Medulla oblongata (tissue), 1 donor: ENCODE data around the gene TMEM18.

Experiments used
- DNase-seq: peaks from one replicate; pipeline ENCODE4 v3.0.0-alpha.2; 2015; ENCODE audit errors: extremely low spot score

TMEM18 gene

DNA sequence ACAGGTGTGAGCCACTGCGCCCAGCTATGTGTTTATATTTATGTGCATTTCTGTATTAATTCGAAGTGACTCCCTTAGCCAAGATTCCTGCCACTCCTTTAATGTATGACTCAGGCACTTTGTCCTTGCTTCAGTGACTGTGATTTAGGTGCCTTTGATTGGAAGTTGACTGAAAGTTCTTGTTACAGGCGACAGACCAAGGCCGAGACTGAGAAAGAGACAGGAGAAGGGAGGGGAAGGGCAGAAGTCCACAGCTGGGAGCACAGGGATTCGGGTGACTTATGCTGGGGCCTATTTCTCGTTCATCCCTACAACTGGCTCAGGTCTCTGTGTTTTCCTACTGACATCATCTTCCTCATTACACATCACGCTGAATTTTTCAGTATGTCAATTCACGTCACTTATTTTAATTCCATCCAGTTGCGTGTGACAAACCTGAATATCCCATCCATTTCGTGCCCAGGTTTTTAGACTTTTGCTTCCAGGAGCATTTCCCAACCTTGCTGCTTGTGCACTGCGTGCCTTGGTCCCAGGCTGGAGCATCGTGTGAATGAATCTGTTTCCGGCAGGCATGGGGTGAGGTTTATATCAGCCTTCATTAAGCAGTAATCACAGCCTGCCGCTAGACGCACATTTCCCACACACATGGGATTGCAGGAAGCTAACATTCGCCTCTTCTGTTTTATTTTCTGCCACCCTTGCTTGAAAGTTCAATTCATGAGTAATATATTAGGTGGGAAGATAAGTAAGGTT is 42.4 kb downstream of the TMEM18 start:
- DNase-seq = no peak

DNA sequence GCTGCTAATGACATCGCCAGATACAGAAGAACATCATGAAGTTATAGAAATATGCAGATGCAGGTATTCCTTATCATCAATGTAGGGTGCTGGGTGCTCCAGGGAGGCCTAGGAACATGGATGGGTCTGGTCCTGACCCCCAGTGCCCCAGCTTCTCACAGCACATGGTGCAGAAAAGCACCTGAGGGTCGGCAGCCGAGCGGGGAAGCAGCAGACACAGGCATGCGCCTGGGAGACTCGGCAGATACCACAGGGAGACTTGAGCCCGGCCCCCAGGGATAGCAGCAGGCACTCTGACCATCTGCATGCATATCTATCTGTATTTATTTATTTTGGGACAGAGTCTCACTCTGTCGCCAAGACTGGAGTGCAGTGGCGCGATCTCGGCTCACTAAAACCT is 43.2 kb downstream of the TMEM18 start:
- DNase-seq = no peak

GRCh38 chr2:633371-633770 is 43.8 kb downstream of the TMEM18 start:
- no peak for DNase-seq

GRCh38 chr2:632471-632870 is 44.7 kb downstream of the TMEM18 start:
- DNase-seq = no peak

GRCh38 chr2:631741-632140 is 45.5 kb downstream of the TMEM18 start:
- DNase-seq = no peak

GRCh38 chr2:630451-631320 is 46.5 kb downstream of the TMEM18 start:
- no peak for DNase-seq

- DNase-seq = no peak
Observed at GRCh38 chr2:629961-630360, 47.2 kb downstream of the TMEM18 start.

- DNase-seq = no peak
Observed at GRCh38 chr2:628651-629050, 48.6 kb downstream of the TMEM18 start.

- no peak for DNase-seq
Observed at GRCh38 chr2:627926-628560, 49.2 kb downstream of the TMEM18 start.

DNA sequence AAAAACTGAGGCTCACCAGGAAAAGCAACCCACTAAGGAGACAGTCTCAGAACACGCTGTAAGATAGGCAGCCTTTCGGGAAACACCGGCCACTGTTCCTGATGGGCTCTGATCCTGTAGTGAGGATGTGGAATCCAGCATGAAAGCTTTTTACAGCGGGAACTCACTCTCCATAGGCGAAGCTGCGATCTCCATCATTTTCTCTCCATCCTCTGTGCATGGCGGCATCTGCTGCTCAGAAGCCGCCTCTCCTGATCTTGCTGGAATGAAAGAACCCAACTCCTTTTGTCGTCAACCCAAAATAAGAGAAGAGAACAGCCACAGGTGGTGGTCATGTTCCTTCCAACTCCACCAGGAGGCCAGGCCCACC is 49.9 kb downstream of the TMEM18 start:
- no peak for DNase-seq

- DNase-seq = no peak
Observed at GRCh38 chr2:626491-627339, 50.5 kb downstream of the TMEM18 start.

DNA sequence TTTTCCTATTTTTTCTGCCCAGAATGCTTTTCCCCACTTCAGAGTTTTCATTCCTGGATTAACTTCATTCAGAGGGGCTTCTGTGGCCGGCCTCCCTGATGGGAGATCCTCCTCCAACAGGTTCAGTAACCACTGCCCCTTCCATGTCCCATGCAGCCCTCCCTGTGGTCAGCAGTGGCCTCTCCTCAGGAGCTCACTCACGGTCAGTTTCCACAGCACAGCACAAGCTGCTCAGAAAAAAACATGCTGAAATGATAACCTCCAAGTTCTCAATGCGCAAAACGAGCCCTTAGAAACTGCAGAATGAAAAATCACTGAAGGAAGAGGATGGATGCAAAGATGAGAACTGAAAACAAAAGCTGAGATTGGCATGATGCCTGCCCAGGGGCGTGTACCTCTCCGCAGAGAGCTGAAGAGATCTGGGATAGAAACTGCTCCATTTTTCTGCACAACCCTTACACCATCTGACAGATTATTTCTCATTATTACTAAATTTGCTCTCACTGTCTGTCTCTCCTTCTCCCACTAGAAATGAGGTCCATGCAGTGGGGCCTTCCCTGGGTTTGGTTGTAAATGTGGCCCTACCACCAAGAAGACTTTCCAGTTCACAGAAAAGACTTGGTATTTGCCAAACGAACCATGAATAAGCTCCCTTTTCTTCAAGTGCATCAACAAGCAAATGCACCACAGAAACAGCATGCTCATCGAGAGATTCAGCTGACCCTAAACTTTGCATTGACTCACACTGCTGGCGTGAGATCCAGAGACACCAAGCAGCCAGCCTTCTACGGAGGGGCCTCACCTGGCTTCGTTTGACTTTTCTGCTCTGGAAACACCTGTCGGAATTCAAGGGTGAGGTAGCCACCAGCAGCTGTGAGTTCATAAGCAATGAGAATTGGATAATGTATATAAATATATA is 51.5 kb downstream of the TMEM18 start:
- DNase-seq = no peak

DNA sequence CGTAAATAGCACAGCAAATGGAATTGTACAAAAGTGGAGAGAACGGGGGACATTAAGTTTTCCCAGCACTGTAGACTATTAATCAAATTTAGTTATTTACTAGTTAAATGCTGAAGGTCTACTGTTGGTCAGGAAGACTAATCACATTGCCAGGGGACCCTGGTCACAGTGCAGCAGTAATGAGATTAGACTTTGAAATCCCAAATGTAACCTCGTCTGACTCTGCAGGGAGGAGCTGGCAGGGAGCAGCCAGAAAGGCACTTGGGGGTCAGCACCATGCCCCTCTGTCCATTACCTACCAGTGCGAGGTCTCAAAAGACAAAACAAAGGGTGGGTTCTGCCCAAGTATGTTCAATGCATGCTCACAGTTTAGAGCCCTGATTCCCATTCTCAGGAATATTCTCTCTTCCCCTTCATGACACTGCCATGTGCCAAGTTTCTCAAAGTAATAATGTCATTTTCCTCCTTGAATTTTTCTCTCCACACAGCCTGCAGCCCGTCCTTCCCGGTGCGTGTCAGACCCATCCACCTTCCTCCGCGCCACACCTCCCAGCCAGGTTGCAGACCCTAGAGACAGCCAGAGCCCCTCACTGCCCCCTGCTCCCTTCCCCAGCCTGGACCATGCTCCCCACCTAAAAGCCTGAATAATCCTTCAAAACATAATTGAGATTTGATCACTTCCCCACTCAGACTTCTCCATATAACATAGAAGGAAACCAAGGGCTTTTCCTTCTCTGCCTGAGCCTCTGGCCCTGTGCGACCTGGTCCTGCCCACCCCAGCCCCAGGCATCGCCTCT is 52.5 kb downstream of the TMEM18 start:
- DNase-seq = no peak

- no peak for DNase-seq
Observed at GRCh38 chr2:624096-624495, 53.1 kb downstream of the TMEM18 start.

- DNase-seq = no peak
Observed at GRCh38 chr2:623130-623922, 53.9 kb downstream of the TMEM18 start.

DNA sequence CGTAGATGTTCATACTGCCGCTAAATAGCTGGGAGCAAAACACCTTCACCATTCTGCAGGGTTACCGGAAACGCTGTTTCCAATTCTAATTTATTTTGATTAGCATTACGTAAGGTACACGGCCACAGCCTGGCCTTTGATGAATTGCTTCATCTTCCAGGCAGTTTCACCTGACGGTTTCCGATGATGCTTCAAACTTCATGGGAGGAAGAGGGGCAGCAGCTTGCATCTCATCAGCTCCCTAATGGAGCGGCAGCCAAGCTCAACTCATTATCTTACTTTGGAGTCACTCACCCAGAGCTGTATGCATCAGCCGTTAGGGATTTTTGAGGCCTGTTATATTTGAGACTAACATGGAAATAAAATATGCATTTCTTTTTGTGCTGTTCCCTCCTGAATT is 54.8 kb downstream of the TMEM18 start:
- no peak for DNase-seq

GRCh38 chr2:621303-622099 is 55.7 kb downstream of the TMEM18 start:
- no peak for DNase-seq
